GM20000 (cell line): ENCODE data around the gene CHTF18.

Experiments used
- DNase-seq: peaks from one replicate; pipeline ENCODE4 v3.0.0; 2012; ENCODE audit warnings: low spot score
- CTCF ChIP-seq: IDR thresholded peaks from 2 replicates; pipeline ENCODE4 v1.5.1; 2012; ENCODE audit warnings: mild to moderate bottlenecking, control low read depth; ENCODE audit errors: extremely low read depth, missing control alignments

CHTF18 gene

GRCh38 chr16:822174-822908, 33.9 kb downstream of the CHTF18 start:
- TF ChIP-seq CTCF = no peak
- DNase-seq = no peak

- DNase-seq = no peak
- no peak for TF ChIP-seq CTCF
These were observed 34.5 kb downstream of the CHTF18 start for GRCh38 chr16:822909-823297.

GRCh38 chr16:824194-824593, 35.8 kb downstream of the CHTF18 start:
- DNase-seq = no peak
- TF ChIP-seq CTCF = no peak

- DNase-seq = no peak
- no peak for TF ChIP-seq CTCF
These were observed 36.2 kb downstream of the CHTF18 start for GRCh38 chr16:824601-825000.

GRCh38 chr16:825341-826061, 37.1 kb downstream of the CHTF18 start:
- DNase-seq = no peak
- no peak for TF ChIP-seq CTCF

GRCh38 chr16:827513-827912, 39.1 kb downstream of the CHTF18 start:
- TF ChIP-seq CTCF = no peak
- no peak for DNase-seq

- no peak for DNase-seq
- TF ChIP-seq CTCF = no peak
These were observed 40.5 kb downstream of the CHTF18 start for GRCh38 chr16:828891-829290.
